SK-N-SH (cell line): ENCODE results near the gene DNAJC10.

Experiments
- EP300 ChIP-seq, 2 experiments: IDR thresholded peaks; 2 replicates each; pipeline versions ENCODE4 v1.4.0 to v1.6.1; 2012; ENCODE audit warnings: borderline replicate concordance in 1 of 2, low read depth in 1 of 2, low read length in 1 of 2
- POLR2AphosphoS5 ChIP-seq: IDR thresholded peaks from 2 replicates; pipeline ENCODE4 v1.6.1; 2012; ENCODE audit warnings: low read depth, low read length
- RCOR1 ChIP-seq: fragments of 150-350 bp; IDR thresholded peaks from 2 replicates; pipeline ENCODE4 v1.6.1; 2017; ENCODE audit warnings: antibody characterized with exemption, low read length
- SMC3 ChIP-seq: IDR thresholded peaks from 2 replicates; pipeline ENCODE4 v1.6.1; 2012; ENCODE audit warnings: low read depth, low read length, improper control_type of control experiment
- TF ChIP-seq, protein P1 (sequence below): IDR thresholded peaks from 2 replicates; pipeline ENCODE4 v1.6.1; 2012; ENCODE audit warnings: mild to moderate bottlenecking, low read depth, low read length, moderate library complexity
- TF ChIP-seq, protein P2 (sequence below): fragments of 200-600 bp; sonication (generic); IDR thresholded peaks from 2 replicates; pipeline ENCODE4 v1.6.1; 2017; ENCODE audit warnings: antibody characterized with exemption, mild to moderate bottlenecking, moderate library complexity
- TF ChIP-seq, protein P3 (sequence below): fragments of 150-350 bp; IDR thresholded peaks from 2 replicates; pipeline ENCODE4 v1.6.1; 2017; ENCODE audit warnings: antibody characterized with exemption, low read length, low read depth, borderline replicate concordance

DNA sequence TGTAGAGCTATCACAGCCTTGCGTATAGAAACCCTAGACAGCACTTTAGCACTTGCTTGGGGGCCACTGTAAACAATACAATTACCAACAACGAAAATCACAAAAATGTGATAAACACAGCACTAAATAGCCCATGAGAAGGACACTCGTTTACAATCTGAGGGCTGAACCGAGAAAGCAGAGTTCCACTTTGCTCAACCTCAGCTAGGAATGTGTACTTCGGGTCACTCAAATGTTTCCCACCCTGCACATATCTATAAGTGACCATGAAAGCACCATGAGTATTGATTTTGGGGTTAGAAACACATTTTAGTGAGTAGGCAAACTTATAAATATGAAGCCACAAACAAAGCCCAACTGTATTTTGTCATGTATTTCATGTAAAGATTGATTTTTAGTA lies 88.1 kb downstream of the DNAJC10 start:
- TF ChIP-seq EP300 (IDR thresholded peaks at IDR 0.05; ENCODE audit: borderline replicate concordance in 1 of 2, low read depth in 1 of 2, low read length in 1 of 2) (no peak), SMC3 (no peak), RCOR1 (no peak), POLR2AphosphoS5 (no peak)
- TF ChIP-seq, protein P1, sequence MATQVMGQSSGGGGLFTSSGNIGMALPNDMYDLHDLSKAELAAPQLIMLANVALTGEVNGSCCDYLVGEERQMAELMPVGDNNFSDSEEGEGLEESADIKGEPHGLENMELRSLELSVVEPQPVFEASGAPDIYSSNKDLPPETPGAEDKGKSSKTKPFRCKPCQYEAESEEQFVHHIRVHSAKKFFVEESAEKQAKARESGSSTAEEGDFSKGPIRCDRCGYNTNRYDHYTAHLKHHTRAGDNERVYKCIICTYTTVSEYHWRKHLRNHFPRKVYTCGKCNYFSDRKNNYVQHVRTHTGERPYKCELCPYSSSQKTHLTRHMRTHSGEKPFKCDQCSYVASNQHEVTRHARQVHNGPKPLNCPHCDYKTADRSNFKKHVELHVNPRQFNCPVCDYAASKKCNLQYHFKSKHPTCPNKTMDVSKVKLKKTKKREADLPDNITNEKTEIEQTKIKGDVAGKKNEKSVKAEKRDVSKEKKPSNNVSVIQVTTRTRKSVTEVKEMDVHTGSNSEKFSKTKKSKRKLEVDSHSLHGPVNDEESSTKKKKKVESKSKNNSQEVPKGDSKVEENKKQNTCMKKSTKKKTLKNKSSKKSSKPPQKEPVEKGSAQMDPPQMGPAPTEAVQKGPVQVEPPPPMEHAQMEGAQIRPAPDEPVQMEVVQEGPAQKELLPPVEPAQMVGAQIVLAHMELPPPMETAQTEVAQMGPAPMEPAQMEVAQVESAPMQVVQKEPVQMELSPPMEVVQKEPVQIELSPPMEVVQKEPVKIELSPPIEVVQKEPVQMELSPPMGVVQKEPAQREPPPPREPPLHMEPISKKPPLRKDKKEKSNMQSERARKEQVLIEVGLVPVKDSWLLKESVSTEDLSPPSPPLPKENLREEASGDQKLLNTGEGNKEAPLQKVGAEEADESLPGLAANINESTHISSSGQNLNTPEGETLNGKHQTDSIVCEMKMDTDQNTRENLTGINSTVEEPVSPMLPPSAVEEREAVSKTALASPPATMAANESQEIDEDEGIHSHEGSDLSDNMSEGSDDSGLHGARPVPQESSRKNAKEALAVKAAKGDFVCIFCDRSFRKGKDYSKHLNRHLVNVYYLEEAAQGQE, result no peak
- TF ChIP-seq, protein P2, sequence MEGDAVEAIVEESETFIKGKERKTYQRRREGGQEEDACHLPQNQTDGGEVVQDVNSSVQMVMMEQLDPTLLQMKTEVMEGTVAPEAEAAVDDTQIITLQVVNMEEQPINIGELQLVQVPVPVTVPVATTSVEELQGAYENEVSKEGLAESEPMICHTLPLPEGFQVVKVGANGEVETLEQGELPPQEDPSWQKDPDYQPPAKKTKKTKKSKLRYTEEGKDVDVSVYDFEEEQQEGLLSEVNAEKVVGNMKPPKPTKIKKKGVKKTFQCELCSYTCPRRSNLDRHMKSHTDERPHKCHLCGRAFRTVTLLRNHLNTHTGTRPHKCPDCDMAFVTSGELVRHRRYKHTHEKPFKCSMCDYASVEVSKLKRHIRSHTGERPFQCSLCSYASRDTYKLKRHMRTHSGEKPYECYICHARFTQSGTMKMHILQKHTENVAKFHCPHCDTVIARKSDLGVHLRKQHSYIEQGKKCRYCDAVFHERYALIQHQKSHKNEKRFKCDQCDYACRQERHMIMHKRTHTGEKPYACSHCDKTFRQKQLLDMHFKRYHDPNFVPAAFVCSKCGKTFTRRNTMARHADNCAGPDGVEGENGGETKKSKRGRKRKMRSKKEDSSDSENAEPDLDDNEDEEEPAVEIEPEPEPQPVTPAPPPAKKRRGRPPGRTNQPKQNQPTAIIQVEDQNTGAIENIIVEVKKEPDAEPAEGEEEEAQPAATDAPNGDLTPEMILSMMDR, result no peak
- TF ChIP-seq, protein P3, sequence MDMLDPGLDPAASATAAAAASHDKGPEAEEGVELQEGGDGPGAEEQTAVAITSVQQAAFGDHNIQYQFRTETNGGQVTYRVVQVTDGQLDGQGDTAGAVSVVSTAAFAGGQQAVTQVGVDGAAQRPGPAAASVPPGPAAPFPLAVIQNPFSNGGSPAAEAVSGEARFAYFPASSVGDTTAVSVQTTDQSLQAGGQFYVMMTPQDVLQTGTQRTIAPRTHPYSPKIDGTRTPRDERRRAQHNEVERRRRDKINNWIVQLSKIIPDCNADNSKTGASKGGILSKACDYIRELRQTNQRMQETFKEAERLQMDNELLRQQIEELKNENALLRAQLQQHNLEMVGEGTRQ, result no peak
